Measurements from ENCODE around the gene ZBTB20. TPM values are rescaled to one million over a fixed set of nuclear protein-coding genes. Genes with fewer than 3 reads are reported as not detected.

The ZBTB20 gene
- total RNA-seq, 1 donor from 2014 or later, result 11.2 TPM

GRCh38 chr3:114878114-114878839 is 268.8 kb downstream of the ZBTB20 start:
- TF ChIP-seq CTCF (conservative IDR thresholded peaks at IDR 0.05; ENCODE audit: low read depth, low read length), result no peak
- no peak overlapping the region for H3K4me3 ChIP-seq (ENCODE audit: low read depth, low read length)
- no peak for DNase-seq (ENCODE audit: low read depth)

- H3K4me3 ChIP-seq (ENCODE audit: low read depth, low read length), result no peak overlapping the region
- no peak for TF ChIP-seq CTCF (conservative IDR thresholded peaks at IDR 0.05; ENCODE audit: low read depth, low read length)
Observed at GRCh38 chr3:114877378-114878113, 269.5 kb downstream of the ZBTB20 start.

GRCh38 chr3:114874522-114874971 is 272.5 kb downstream of the ZBTB20 start:
- H3K4me3 ChIP-seq (ENCODE audit: low read depth, low read length), result no peak overlapping the region
- no peak for DNase-seq (ENCODE audit: low read depth)
- TF ChIP-seq CTCF (conservative IDR thresholded peaks at IDR 0.05; ENCODE audit: low read depth, low read length), result no peak

More at GRCh38 chr3:114877378-114878113, 269.5 kb downstream of the ZBTB20 start:
- no peak for DNase-seq (ENCODE audit: low read depth)

- TF ChIP-seq CTCF (conservative IDR thresholded peaks at IDR 0.05; ENCODE audit: low read depth, low read length), result no peak
- no peak overlapping the region for H3K4me3 ChIP-seq (ENCODE audit: low read depth, low read length)
- DNase-seq (ENCODE audit: low read depth), result no peak
Observed at GRCh38 chr3:114873591-114873990, 273.5 kb downstream of the ZBTB20 start.

GRCh38 chr3:114872588-114872987 is 274.5 kb downstream of the ZBTB20 start:
- no peak for TF ChIP-seq CTCF (conservative IDR thresholded peaks at IDR 0.05; ENCODE audit: low read depth, low read length)
- no peak for DNase-seq (ENCODE audit: low read depth)
- H3K4me3 ChIP-seq (ENCODE audit: low read depth, low read length), result no peak overlapping the region

- DNase-seq (ENCODE audit: low read depth), result no peak
- H3K4me3 ChIP-seq (ENCODE audit: low read depth, low read length), result no peak overlapping the region
Observed at GRCh38 chr3:114872050-114872449, 275.0 kb downstream of the ZBTB20 start.

More at GRCh38 chr3:114872050-114872449, 275.0 kb downstream of the ZBTB20 start:
- no peak for TF ChIP-seq CTCF (conservative IDR thresholded peaks at IDR 0.05; ENCODE audit: low read depth, low read length)
